ENCODE measurements around the gene AGAP9.
"Not testable (repeated sequence)": the region's sequence is repeated elsewhere in the genome, so short reads cannot be mapped to it uniquely, and the experiment has no call there.

AGAP9 gene

GRCh38 chr10:47456079-47456785 is 67.2 kb downstream of the AGAP9 start:
- DNase-seq = no peak

DNA sequence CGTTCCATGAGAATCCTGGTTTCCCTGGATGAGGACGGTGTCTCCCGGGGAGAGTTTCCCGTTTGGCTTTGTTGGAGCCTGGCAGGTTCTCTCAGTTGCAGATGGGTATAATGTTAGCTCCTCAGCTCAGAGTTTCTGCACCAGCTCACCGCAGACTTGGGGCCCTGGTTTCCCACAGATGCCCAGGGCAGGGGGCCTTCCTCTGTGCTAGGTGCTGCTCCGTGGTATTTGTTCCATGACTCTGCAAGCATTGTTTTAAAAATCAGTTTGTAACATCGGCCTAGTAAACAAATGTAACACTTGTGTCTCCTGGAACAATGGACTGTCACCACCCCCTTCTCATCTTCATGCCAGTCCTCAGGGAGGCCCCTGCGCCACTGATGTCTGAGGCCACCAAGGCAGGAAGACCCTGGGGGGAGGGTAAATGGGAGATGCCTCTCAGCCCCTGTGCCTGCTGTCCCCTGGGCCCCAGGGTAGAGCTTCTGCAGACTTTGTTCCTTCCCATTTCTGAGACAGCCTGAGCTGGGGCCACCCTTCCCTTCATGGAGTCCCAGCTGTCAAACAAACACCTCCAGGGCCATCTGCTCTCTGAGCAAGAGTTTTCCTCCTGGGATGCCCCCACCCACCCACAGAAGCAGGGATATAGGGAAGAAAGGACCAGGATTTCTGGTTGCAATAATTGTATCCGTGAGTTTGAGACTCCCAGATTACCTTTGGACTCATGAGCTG is 67.9 kb downstream of the AGAP9 start:
- DNase-seq = not testable (repeated sequence)

DNA sequence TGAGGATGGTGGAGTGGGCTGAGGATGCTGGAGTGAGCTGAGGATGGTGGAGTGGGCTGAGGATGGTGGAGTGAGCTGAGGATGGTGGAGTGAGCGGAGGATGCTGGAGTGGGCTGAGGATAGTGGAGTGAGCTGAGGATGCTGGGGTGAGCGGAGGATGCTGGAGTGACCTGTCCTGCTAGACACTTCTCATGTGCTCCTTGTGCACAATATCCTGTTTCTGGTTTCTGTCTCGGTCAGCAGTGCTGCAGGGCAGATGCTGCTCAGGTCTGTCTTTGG is 68.7 kb downstream of the AGAP9 start:
- DNase-seq = no peak

- DNase-seq = no peak
These were observed 69.2 kb downstream of the AGAP9 start for GRCh38 chr10:47454008-47454779.

DNA sequence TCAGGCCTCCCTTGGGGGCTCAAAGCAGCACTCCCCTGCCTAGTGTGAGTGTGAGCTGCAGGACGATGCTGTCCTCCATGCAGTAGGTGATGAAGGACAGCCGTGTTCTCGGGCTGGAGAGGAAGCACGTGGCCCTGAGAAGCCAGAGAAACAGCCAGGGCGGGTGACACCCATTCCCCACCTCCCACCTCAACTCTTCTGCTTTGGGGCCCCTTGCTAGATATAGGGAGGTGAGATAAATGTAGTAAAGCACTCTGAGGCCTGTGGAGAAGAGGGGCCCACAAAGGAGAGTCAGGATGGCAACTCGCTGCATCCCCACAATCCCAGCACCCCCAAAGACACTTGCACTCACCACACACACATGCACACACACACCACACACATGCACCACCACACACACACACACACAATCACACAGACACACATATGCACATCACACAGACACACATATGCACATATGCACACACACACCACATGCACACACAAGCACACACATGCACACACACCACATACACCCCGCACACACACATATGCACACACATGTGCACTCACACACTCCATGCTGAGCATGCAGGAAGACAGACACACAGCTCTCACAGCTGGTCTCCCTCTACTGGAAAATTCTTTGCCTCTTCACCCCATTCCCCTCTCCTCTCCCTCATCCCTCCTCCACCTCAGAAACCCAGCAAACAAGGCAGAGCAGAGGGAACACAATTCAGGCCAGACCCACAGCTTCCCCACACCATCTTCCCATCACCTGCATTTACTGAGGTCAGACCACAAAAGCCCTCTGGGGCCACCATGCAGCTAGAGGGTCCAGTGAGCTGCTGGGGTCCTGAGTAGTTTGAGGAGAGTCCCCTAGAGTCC is 70.1 kb downstream of the AGAP9 start:
- DNase-seq = no peak

DNA sequence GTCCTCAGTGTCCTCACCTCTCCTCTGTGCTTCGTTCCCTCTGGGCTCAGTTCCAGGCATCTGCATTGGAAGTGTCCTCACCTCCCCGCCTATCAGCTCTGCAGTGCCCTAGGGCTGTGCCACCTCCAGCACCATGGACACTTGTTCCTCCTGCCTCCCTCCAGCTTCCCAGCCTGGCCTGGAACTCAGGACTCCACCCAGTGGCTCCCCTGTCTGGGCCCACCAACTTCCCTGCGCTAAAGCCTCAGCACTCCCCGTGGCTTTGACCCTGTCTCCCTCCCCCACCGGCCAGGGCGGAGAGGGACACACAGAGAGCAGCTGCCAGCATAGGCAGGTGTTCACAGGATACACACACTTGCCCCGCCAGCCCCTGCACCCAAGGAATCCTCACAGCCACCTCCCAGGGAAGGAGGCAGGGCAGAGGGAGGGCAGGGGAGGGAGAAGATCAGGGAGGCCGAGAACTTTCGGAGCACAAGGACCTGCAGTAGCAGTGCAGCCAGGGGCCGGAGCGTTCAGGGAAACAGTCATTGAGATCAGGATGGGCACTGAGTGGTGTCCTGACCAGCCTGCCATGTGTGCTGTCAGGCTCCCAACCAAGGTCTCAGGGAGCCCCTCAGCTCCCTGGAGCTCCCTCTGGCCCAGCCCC is 70.8 kb downstream of the AGAP9 start:
- DNase-seq = no peak

DNA sequence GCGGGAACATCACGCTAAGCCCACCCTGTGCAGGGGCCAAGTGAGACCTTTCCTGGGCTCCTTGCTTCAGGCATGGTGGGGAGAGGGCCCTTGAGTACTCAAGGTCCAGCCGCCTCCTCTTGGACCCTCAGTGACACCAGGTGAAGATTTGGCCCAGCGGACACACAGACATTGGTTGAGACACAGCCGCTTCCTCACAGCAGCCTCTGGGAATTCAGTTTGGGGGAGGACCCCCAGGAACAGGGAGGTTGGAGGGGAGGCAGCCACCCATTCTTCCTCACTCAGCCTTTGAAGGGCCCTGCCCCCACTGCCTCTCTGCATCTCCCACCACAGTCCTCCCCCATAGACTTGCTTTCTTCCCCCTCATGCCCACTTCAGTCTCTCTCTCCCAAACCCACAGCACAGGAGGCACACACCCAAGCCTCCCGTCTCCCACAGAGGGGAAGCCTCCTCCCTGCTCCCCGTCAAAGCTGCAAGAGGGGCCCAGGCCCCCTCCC is 71.4 kb downstream of the AGAP9 start:
- DNase-seq = no peak

All from RPMI8226 (cell line).